Cardiac muscle cell (in vitro differentiated cells and primary cell): ENCODE results near the gene GNG13. TPM values are rescaled to one million over a fixed set of nuclear protein-coding genes. Genes with fewer than 3 reads are reported as not detected.
"Not testable (repeated sequence)": the region's sequence is repeated elsewhere in the genome, so short reads cannot be mapped to it uniquely, and the experiment has no call there.

Experiments used
- DNase-seq, 2 donors: peaks; one replicate each; pipeline versions ENCODE4 v3.0.0 to v3.0.0-alpha.2; 2010 to 2017; ENCODE audit warnings: low read depth in 1 of 2, low spot score in 1 of 2
- H3K27ac ChIP-seq: fragments of 200-600 bp; sonication (generic); 2 replicates; pipeline ENCODE4 v1.5.1; 2016
- H3K27me3 ChIP-seq: fragments of 200-600 bp; sonication (generic); 2 replicates; pipeline ENCODE4 v1.6.0; 2016; ENCODE audit warnings: control low read depth
- H3K36me3 ChIP-seq: fragments of 200-600 bp; sonication (generic); 2 replicates; pipeline ENCODE4 v1.5.1; 2016; ENCODE audit warnings: control low read depth
- H3K4me1 ChIP-seq: fragments of 200-600 bp; sonication (generic); 2 replicates; pipeline ENCODE4 v1.8.1; 2017; ENCODE audit warnings: low read depth, mild to moderate bottlenecking, mixed run types
- H3K4me3 ChIP-seq: fragments of 200-600 bp; sonication (generic); 2 replicates; pipeline ENCODE4 v1.5.1; 2016; ENCODE audit warnings: mild to moderate bottlenecking
- H3K9me3 ChIP-seq: fragments of 200-600 bp; sonication (generic); 2 replicates; pipeline ENCODE4 v1.5.1; 2017; ENCODE audit warnings: low read depth, mild to moderate bottlenecking, control low read depth
- CTCF ChIP-seq: IDR thresholded peaks from 2 replicates; pipeline ENCODE4 v1.5.1; 2012; ENCODE audit warnings: low read depth, mild to moderate bottlenecking, low read length
- polyA plus RNA-seq: library from polyadenylated mRNA; unstranded; fragments of >200 nt; fragmentation: Nextera tagmentation; extraction: Ambion mirVana; gene quantifications from 2 replicates; pipeline ENCODE4 v1.2.1, GENCODE V29; 2016
- total RNA-seq: library from RNA; depleted of rRNA; stranded (reverse); fragments of >200 nt; gene quantifications from 2 replicates; pipeline ENCODE4 v1.2.3, GENCODE V29; 2016

The GNG13 gene
- total and polyA plus RNA-seq, 2 experiments from 2014 or later, result 0.79 TPM; not detected in 1

GRCh38 chr16:760545-761343 is 39.8 kb downstream of the GNG13 start, which contains the start of gene MSLN:
TSS of gene MSLN (plus strand) at chr16:760734. CDS start at chr16:762681, 1,947 bp downstream.
- Histone ChIP-seq H3K4me3 (no peak within 1 kb of the TSS), H3K9me3 (no peaks in the 10 kb centered on the region), H3K4me1 (peaks cover 9% of the 10 kb centered on the region), H3K27ac (peak within 1 kb of the TSS; percentile 67), H3K27me3 (no peaks in the 10 kb centered on the region), H3K36me3 (no peaks in the 10 kb centered on the region)
- no peak for DNase-seq
- TF ChIP-seq CTCF, result no peak

- no peaks in the 10 kb centered on the region for H3K27me3 ChIP-seq
- no peaks in the 10 kb centered on the region for H3K36me3 ChIP-seq
- peaks cover 9% of the 10 kb centered on the region for H3K4me1 ChIP-seq
- H3K27ac ChIP-seq, result peak overlapping the region; percentile 67
- no peak overlapping the region for H3K4me3 ChIP-seq
- no peak for DNase-seq
- TF ChIP-seq CTCF, result no peak
- no peaks in the 10 kb centered on the region for H3K9me3 ChIP-seq
Measured at GRCh38 chr16:760065-760464, 40.5 kb downstream of the GNG13 start.

GRCh38 chr16:759110-759910 is 41.2 kb downstream of the GNG13 start:
- TF ChIP-seq CTCF, result no peak
- Histone ChIP-seq H3K4me1 (peaks cover 9% of the 10 kb centered on the region), H3K27ac (peak overlapping the region; percentile 67), H3K4me3 (no peak overlapping the region), H3K36me3 (no peaks in the 10 kb centered on the region), H3K9me3 (no peaks in the 10 kb centered on the region), H3K27me3 (no peaks in the 10 kb centered on the region)
- peak in 1 of 2 donors; percentile 42 for DNase-seq

GRCh38 chr16:756428-756827 is 44.1 kb downstream of the GNG13 start:
- Histone ChIP-seq H3K36me3 (no peaks in the 10 kb centered on the region), H3K9me3 (no peaks in the 10 kb centered on the region), H3K27me3 (no peaks in the 10 kb centered on the region), H3K4me3 (no peak overlapping the region), H3K4me1 (peaks cover 12% of the 10 kb centered on the region), H3K27ac (no peak overlapping the region)
- DNase-seq, result no peak
- no peak for TF ChIP-seq CTCF

GRCh38 chr16:754656-755055 is 45.9 kb downstream of the GNG13 start:
- H3K36me3 ChIP-seq, result no peaks in the 10 kb centered on the region
- DNase-seq, result no peak
- H3K27me3 ChIP-seq, result no peaks in the 10 kb centered on the region
- no peak overlapping the region for H3K4me3 ChIP-seq
- H3K4me1 ChIP-seq, result peaks cover 8% of the 10 kb centered on the region
- no peaks in the 10 kb centered on the region for H3K9me3 ChIP-seq
- TF ChIP-seq CTCF, result no peak
- no peak overlapping the region for H3K27ac ChIP-seq

- H3K27me3 ChIP-seq, H3K4me1 ChIP-seq, H3K27ac ChIP-seq, DNase-seq, H3K4me3 ChIP-seq, H3K9me3 ChIP-seq, H3K36me3 ChIP-seq: not testable (repeated sequence)
Measured at GRCh38 chr16:754121-754607, 46.4 kb downstream of the GNG13 start.
